Measurements from ENCODE around the gene GNG7.
A peak's percentile ranks its signal among the peaks of the same experiment; 100 is the strongest.
"Not testable (repeated sequence)": the region's sequence is repeated elsewhere in the genome, so short reads cannot be mapped to it uniquely, and the experiment has no call there.

GNG7 gene

DNA sequence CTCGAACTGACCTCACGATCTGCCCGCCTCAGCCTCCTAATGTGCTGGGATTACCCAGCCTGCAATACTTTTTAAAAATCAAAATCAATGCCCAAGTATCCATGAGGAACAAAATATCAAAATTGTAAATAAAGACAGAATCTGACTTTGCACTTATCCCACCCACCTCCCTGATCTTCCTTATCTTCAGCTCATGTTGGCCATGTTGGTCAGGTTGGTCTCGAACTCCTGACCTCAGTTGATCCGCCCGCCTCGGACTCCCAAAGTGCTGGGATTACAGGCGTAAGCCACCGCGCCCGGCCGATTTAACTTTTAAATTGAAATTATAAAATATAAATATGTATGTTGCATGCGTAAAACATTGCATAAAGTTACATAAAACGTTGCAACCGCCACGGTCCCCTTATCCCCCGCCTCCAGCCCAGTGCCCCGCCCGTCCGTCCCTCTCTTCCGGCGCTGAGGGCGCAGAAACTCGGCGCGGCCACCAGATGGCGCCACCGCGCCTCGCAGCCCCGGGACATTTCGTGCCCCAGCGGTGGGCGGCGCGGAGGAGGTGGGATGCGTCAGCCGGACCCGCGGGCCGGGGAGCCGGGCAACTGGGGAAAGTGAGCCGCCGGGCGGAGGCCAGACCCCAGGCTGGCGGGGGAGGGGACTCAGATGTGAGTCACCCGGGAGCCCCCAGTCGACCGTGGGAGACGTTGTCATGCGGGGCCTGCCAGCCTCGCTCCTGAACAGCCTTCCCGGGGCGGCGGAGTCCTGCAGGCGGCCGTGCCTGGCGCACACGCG is 228.1 kb downstream of the GNG7 start:
- peak overlapping the region; percentile 86 for H3K27ac ChIP-seq
- TF ChIP-seq, protein P1, sequence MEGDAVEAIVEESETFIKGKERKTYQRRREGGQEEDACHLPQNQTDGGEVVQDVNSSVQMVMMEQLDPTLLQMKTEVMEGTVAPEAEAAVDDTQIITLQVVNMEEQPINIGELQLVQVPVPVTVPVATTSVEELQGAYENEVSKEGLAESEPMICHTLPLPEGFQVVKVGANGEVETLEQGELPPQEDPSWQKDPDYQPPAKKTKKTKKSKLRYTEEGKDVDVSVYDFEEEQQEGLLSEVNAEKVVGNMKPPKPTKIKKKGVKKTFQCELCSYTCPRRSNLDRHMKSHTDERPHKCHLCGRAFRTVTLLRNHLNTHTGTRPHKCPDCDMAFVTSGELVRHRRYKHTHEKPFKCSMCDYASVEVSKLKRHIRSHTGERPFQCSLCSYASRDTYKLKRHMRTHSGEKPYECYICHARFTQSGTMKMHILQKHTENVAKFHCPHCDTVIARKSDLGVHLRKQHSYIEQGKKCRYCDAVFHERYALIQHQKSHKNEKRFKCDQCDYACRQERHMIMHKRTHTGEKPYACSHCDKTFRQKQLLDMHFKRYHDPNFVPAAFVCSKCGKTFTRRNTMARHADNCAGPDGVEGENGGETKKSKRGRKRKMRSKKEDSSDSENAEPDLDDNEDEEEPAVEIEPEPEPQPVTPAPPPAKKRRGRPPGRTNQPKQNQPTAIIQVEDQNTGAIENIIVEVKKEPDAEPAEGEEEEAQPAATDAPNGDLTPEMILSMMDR (conservative IDR thresholded peaks at IDR 0.05) = peak; percentile 98
- no peak for TF ChIP-seq ZFX (IDR thresholded peaks at IDR 0.05)

- H3K27ac ChIP-seq = not testable (repeated sequence)
These were observed 232.6 kb downstream of the GNG7 start for GRCh38 chr19:2469915-2470200.

DNA sequence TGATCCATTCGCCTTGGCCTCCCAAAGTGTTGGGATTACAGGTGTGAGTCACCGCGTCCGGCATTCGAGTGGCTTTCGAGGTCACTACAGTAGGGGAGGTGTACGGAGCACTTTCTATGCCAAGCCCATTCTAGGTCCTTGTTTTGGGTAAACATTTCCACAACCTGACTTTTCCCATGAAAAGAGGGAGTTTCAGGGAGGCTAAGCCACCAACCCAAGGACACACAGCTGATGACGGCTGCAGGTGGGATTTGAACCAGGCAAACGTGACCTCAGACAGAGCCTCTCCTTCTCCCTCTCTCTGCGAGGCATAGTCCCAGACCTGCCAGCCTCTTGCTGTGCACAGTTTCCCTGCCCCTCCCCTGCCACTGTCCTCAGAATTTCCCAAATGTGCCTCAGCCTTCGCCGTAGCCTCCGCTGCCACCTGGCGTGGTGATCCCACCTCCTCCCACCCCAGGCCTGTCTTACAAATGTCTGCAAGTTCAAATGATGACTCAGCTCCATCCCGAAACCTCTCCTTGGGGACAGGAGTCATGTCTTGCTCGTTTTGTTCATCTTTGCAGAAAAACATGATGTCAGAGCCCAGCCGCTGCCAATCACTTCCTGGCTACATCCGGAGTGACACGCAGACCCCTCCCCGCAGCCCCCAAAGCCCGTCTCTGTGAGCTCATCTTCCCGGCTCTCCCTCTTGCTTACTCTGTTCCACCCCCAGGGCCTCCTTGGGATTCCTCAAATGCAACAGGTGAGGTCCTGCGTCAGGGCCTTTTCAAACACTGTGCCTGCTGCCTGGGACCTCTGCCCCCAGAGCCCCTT is 233.2 kb downstream of the GNG7 start:
- no peak overlapping the region for H3K27ac ChIP-seq
- TF ChIP-seq ZFX (IDR thresholded peaks at IDR 0.05) = no peak
- TF ChIP-seq, protein P1 (conservative IDR thresholded peaks at IDR 0.05) = no peak

- no peak for TF ChIP-seq ZFX (IDR thresholded peaks at IDR 0.05)
- TF ChIP-seq, protein P1 (conservative IDR thresholded peaks at IDR 0.05) = no peak
- no peak overlapping the region for H3K27ac ChIP-seq
These were observed 233.9 kb downstream of the GNG7 start for GRCh38 chr19:2468596-2468995.

- no peak overlapping the region for H3K27ac ChIP-seq
- TF ChIP-seq ZFX (IDR thresholded peaks at IDR 0.05) = no peak
- TF ChIP-seq, protein P1 (conservative IDR thresholded peaks at IDR 0.05) = no peak
These were observed 238.1 kb downstream of the GNG7 start for GRCh38 chr19:2464389-2464788.

GRCh38 chr19:2463694-2464093 is 238.8 kb downstream of the GNG7 start:
- not testable (repeated sequence) for H3K27ac ChIP-seq

GRCh38 chr19:2462635-2463421 is 239.7 kb downstream of the GNG7 start:
- no peak overlapping the region for H3K27ac ChIP-seq
- TF ChIP-seq ZFX (IDR thresholded peaks at IDR 0.05) = no peak
- TF ChIP-seq, protein P1 (conservative IDR thresholded peaks at IDR 0.05) = no peak

Measured in C4-2B (cell line).